DOHH2 (cell line): ENCODE results near the gene DCX.

Experiments used
- H3F3A ChIP-seq: fragments of 200-600 bp; sonication (generic), shearing (Covaris generic); 2 replicates; pipeline ENCODE4 v1.6.0; 2016; ENCODE audit warnings: antibody characterized with exemption, mild to moderate bottlenecking; ENCODE audit not compliant: control insufficient read depth, insufficient read depth
- H3K27ac ChIP-seq: fragments of 200-600 bp; sonication (generic); 2 replicates; pipeline ENCODE4 v1.5.1; 2014; ENCODE audit warnings: low read depth, mild to moderate bottlenecking, low read length, moderate library complexity
- H3K27me3 ChIP-seq: fragments of 200-600 bp; sonication (generic); 2 replicates; pipeline ENCODE4 v1.6.1; 2014; ENCODE audit warnings: mild to moderate bottlenecking, low read length, mixed read lengths; ENCODE audit not compliant: control insufficient read depth
- H3K36me3 ChIP-seq: fragments of 200-600 bp; sonication (generic); 2 replicates; pipeline ENCODE4 v1.6.1; 2014; ENCODE audit warnings: mild to moderate bottlenecking, low read length, moderate library complexity, mixed read lengths; ENCODE audit not compliant: control insufficient read depth
- H3K4me1 ChIP-seq: fragments of 200-600 bp; sonication (generic); 2 replicates; pipeline ENCODE4 v1.6.1; 2014; ENCODE audit warnings: mild to moderate bottlenecking, low read length, mixed read lengths; ENCODE audit not compliant: control insufficient read depth
- H3K4me2 ChIP-seq: fragments of 200-600 bp; sonication (generic); 2 replicates; pipeline ENCODE4 v1.6.0; 2014; ENCODE audit warnings: mild to moderate bottlenecking, low read length, moderate library complexity
- H3K4me3 ChIP-seq: fragments of 200-600 bp; sonication (generic); 2 replicates; pipeline ENCODE4 v1.5.1; 2014; ENCODE audit warnings: mild to moderate bottlenecking, low read length, mixed read lengths
- H3K79me2 ChIP-seq: fragments of 200-600 bp; sonication (generic); 2 replicates; pipeline ENCODE4 v1.6.1; 2014; ENCODE audit warnings: mild to moderate bottlenecking, low read length, mixed read lengths; ENCODE audit not compliant: control insufficient read depth
- H3K9me2 ChIP-seq: fragments of 200-600 bp; sonication (generic); replicated peaks from 2 replicates; pipeline ENCODE4 v1.6.1; 2014; ENCODE audit warnings: mild to moderate bottlenecking, low read length, mixed read lengths; ENCODE audit not compliant: control insufficient read depth
- H3K9me3 ChIP-seq: fragments of 200-600 bp; sonication (generic); 2 replicates; pipeline ENCODE4 v1.6.1; 2014; ENCODE audit warnings: antibody characterized with exemption, low read length, mixed read lengths; ENCODE audit not compliant: control insufficient read depth, insufficient read depth
- H4K20me1 ChIP-seq: fragments of 200-600 bp; sonication (generic); 2 replicates; pipeline ENCODE4 v1.6.0; 2014; ENCODE audit warnings: low read depth, mild to moderate bottlenecking, antibody characterized with exemption, low read length, moderate library complexity; ENCODE audit not compliant: control insufficient read depth, insufficient read depth
- CTCF ChIP-seq: fragments of 200-600 bp; sonication (generic); IDR thresholded peaks from one replicate; pipeline ENCODE4 v1.5.1; 2014; ENCODE audit warnings: antibody characterized with exemption, mild to moderate bottlenecking, low read depth, low read length; ENCODE audit not compliant: poor library complexity, severe bottlenecking
- EZH2phosphoT487 ChIP-seq: fragments of 200-600 bp; sonication (generic); IDR thresholded peaks from 2 replicates; pipeline ENCODE4 v1.6.1; 2017; ENCODE audit warnings: borderline replicate concordance, mild to moderate bottlenecking, antibody characterized with exemption, low read length, moderate library complexity, mixed read lengths

DCX gene

DNA sequence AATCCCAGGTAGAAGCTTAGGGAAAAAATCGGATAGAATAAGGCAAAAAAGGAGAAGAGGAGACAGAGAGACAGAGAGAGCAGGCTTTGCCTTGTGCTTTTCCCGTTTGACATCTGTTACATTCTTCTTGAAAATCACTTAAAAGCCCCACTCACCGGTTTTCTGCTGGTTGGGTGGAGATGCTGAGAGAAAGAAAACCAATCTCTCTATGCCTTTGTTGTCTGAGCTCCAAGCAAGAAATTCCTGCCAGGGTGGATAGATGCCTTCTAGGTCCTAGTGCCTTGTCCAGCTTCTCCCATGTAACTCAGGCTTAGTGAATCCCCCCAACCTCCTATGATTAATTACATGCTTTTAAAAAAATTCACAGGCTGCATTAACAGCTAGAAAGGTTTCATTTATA lies at the start of gene DCX:
DCX (minus strand) TSS at position 210 of the 400 bp plus-strand sequence. CDS start 1,794 bp downstream, outside the sequence.
- no peaks in the 10 kb centered on the region for H3K27me3 ChIP-seq
- no peaks in the 10 kb centered on the region for H3K9me3 ChIP-seq
- H3K4me2 ChIP-seq, result no peak within 1 kb of the TSS
- no peaks in the 10 kb centered on the region for H3K9me2 ChIP-seq
- no peaks in the 10 kb centered on the region for H3K4me1 ChIP-seq
- no peak within 1 kb of the TSS for H3K27ac ChIP-seq
- H3F3A ChIP-seq, result no peaks in the 10 kb centered on the region
- TF ChIP-seq EZH2phosphoT487 (no peak), CTCF (no peak)
- no peaks in the 10 kb centered on the region for H3K79me2 ChIP-seq
- no peaks in the 10 kb centered on the region for H4K20me1 ChIP-seq
- no peaks in the 10 kb centered on the region for H3K36me3 ChIP-seq
- no peak within 1 kb of the TSS for H3K4me3 ChIP-seq

GRCh38 chrX:111460607-111461006 lies 48.6 kb upstream of the DCX start:
- no peaks in the 10 kb centered on the region for H3K9me3 ChIP-seq
- no peaks in the 10 kb centered on the region for H3K4me1 ChIP-seq
- H3F3A ChIP-seq, result no peaks in the 10 kb centered on the region
- no peaks in the 10 kb centered on the region for H4K20me1 ChIP-seq
- H3K9me2 ChIP-seq, result no peaks in the 10 kb centered on the region
- H3K36me3 ChIP-seq, result no peaks in the 10 kb centered on the region
- H3K4me3 ChIP-seq, result no peak overlapping the region
- no peak overlapping the region for H3K27ac ChIP-seq
- no peak overlapping the region for H3K4me2 ChIP-seq
- no peaks in the 10 kb centered on the region for H3K79me2 ChIP-seq
- TF ChIP-seq CTCF, result no peak
- TF ChIP-seq EZH2phosphoT487, result no peak
- H3K27me3 ChIP-seq, result no peaks in the 10 kb centered on the region

DNA sequence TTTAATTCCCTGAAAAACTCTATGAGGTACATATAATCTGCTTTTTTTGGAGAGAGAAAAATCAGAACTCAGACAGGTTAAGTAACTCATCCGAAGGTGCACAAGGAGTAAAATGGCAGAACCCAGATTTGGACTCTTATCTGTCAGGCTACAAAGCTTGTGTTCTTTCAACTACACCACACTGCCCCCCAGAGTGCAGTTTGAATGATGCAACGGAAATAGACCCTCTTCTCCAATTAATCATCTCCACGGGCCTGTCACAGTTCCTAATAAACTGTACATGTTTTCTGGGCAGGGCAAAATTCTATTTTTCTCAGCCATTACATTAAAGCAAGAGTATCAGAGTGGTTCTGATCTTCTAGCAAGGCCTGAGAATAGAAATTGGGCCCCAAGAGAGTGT lies 35.3 kb upstream of the DCX start:
- H3K9me3 ChIP-seq, result no peaks in the 10 kb centered on the region
- H3K79me2 ChIP-seq, result no peaks in the 10 kb centered on the region
- H3K9me2 ChIP-seq, result no peaks in the 10 kb centered on the region
- no peaks in the 10 kb centered on the region for H3K36me3 ChIP-seq
- H3K4me1 ChIP-seq, result no peaks in the 10 kb centered on the region
- H4K20me1 ChIP-seq, result no peaks in the 10 kb centered on the region
- H3K27me3 ChIP-seq, result no peaks in the 10 kb centered on the region
- no peaks in the 10 kb centered on the region for H3F3A ChIP-seq
- no peak overlapping the region for H3K4me3 ChIP-seq
- H3K27ac ChIP-seq, result no peak overlapping the region
- TF ChIP-seq CTCF, result peak; percentile 45
- no peak for TF ChIP-seq EZH2phosphoT487
- H3K4me2 ChIP-seq, result no peak overlapping the region

GRCh38 chrX:111445485-111445884 lies 33.5 kb upstream of the DCX start:
- H3K9me3 ChIP-seq, result no peaks in the 10 kb centered on the region
- H3K79me2 ChIP-seq, result no peaks in the 10 kb centered on the region
- no peaks in the 10 kb centered on the region for H3K9me2 ChIP-seq
- no peaks in the 10 kb centered on the region for H3K36me3 ChIP-seq
- no peaks in the 10 kb centered on the region for H3K27me3 ChIP-seq
- H3K4me2 ChIP-seq, result no peak overlapping the region
- H3K4me1 ChIP-seq, result no peaks in the 10 kb centered on the region
- no peaks in the 10 kb centered on the region for H4K20me1 ChIP-seq
- no peaks in the 10 kb centered on the region for H3F3A ChIP-seq
- no peak overlapping the region for H3K27ac ChIP-seq
- TF ChIP-seq CTCF (peak; percentile 52), EZH2phosphoT487 (no peak)
- H3K4me3 ChIP-seq, result no peak overlapping the region
